OCI-LY7 (cell line): ENCODE measurements around the gene TMEM54. TPM values are rescaled to one million over a fixed set of nuclear protein-coding genes. Genes with fewer than 3 reads are reported as not detected.

Experiments used
- BruUV-seq: library from RNA; stranded (reverse); fragments of 400-500 nt; replicated peaks from 2 replicates; lab custom pipeline; 2021; lab: Mats Ljungman, UMichigan
- CTCF ChIA-PET: fragments of 300-600 bp; sonication (Branson Sonifier 250); formaldehyde crosslinking; loops from one replicate; lab custom pipeline; 2022; ENCODE audit warnings: antibody characterized with exemption; ENCODE audit not compliant: unreplicated experiment; lab: Charles Lee
- POLR2A ChIA-PET: fragments of 300-600 bp; sonication (Branson Sonifier 250); formaldehyde crosslinking; loops from one replicate; lab custom pipeline; 2022; ENCODE audit warnings: antibody characterized with exemption; lab: Charles Lee
- DNase-seq: peaks from one replicate; pipeline ENCODE4 v3.0.0-alpha.2; 2015; ENCODE audit warnings: low spot score
- H2AFZ ChIP-seq: fragments of 200-600 bp; sonication (generic), shearing (Covaris generic); 2 replicates; pipeline ENCODE4 v1.6.1; 2014; ENCODE audit warnings: mild to moderate bottlenecking, antibody characterized with exemption, low read length, moderate library complexity
- H3K27ac ChIP-seq: fragments of 200-600 bp; sonication (generic); 2 replicates; pipeline ENCODE4 v1.5.1; 2014; ENCODE audit warnings: mixed run types, low read depth, mild to moderate bottlenecking, moderate library complexity, low read length, inconsistent platforms; ENCODE audit not compliant: poor library complexity, severe bottlenecking
- H3K36me3 ChIP-seq: fragments of 200-600 bp; sonication (generic); 2 replicates; pipeline ENCODE4 v1.6.1; 2014; ENCODE audit warnings: mild to moderate bottlenecking, antibody characterized with exemption, low read length, moderate library complexity, mixed read lengths; ENCODE audit not compliant: insufficient read depth
- H3K4me1 ChIP-seq: fragments of 200-600 bp; sonication (generic); 2 replicates; pipeline ENCODE4 v1.5.1; 2014; ENCODE audit warnings: mild to moderate bottlenecking, low read length; ENCODE audit not compliant: insufficient read depth, poor library complexity, severe bottlenecking
- H3K4me2 ChIP-seq: fragments of 200-600 bp; sonication (generic); 2 replicates; pipeline ENCODE4 v1.6.1; 2014; ENCODE audit warnings: mild to moderate bottlenecking, low read length
- H3K4me3 ChIP-seq: fragments of 200-600 bp; sonication (generic); 2 replicates; pipeline ENCODE4 v1.5.1; 2014; ENCODE audit warnings: mild to moderate bottlenecking, low read depth, low read length; ENCODE audit not compliant: poor library complexity, severe bottlenecking
- H3K79me2 ChIP-seq: fragments of 200-600 bp; sonication (generic); 2 replicates; pipeline ENCODE4 v1.6.1; 2016; ENCODE audit warnings: low read depth, mild to moderate bottlenecking, low read length, moderate library complexity, mixed read lengths; ENCODE audit not compliant: insufficient read depth
- H3K9me2 ChIP-seq: fragments of 200-600 bp; sonication (generic); 2 replicates; pipeline ENCODE4 v1.6.1; 2016; ENCODE audit warnings: mild to moderate bottlenecking, low read length, mixed read lengths; ENCODE audit not compliant: insufficient read depth
- H3K9me3 ChIP-seq: fragments of 200-600 bp; sonication (generic); 2 replicates; pipeline ENCODE4 v1.6.1; 2014; ENCODE audit warnings: mild to moderate bottlenecking, mixed run types, low read length, mixed read lengths
- H4K20me1 ChIP-seq: fragments of 200-600 bp; sonication (generic); 2 replicates; pipeline ENCODE4 v1.6.1; 2014; ENCODE audit warnings: mild to moderate bottlenecking, antibody characterized with exemption, low read length, moderate library complexity, mixed read lengths; ENCODE audit not compliant: insufficient read depth
- CTCF ChIP-seq: fragments of 200-600 bp; sonication (generic); conservative IDR thresholded peaks from 2 replicates; pipeline ENCODE4 v1.5.1; 2014; ENCODE audit warnings: mild to moderate bottlenecking, antibody characterized with exemption, low read length, moderate library complexity, mixed read lengths
- EZH2phosphoT487 ChIP-seq: fragments of 200-600 bp; sonication (generic); IDR thresholded peaks from 2 replicates; pipeline ENCODE4 v1.6.1; 2018; ENCODE audit warnings: low read depth, borderline replicate concordance, mild to moderate bottlenecking, mixed run types, antibody characterized with exemption, low read length, moderate library complexity, mixed read lengths
- intact Hi-C: fragments of 100-400 bp; cut with micrococcal nuclease; formaldehyde crosslinking; loops from one replicate; pipeline ENCODE4 v1.10.0; 2022; ENCODE audit not compliant: unreplicated experiment
- total RNA-seq, 2 experiments: library from RNA; depleted of rRNA in 1 of 2; stranded (reverse); fragments of >200 nt in 1 of 2; shearing (Covaris generic) in 1 of 2; gene quantifications; 2 replicates each; pipeline ENCODE4 v1.2.3, GENCODE V29; 2014 to 2022

TMEM54 gene
- total RNA-seq, 2 experiments from 2014 or later: 0.93 to 3.1 TPM

GRCh38 chr1:32948905-32949304, 47.7 kb upstream of the TMEM54 start:
- intact Hi-C loops: loop anchor here (5.0 kb wide), 1 partner anchor 88 kb away; the partner anchor contains the start of gene AK2
- no TSS peak for BruUV-seq
- H3K27ac ChIP-seq: no peak overlapping the region
- H3K36me3 ChIP-seq: peaks cover 60% of the 10 kb centered on the region
- peaks cover 82% of the 10 kb centered on the region for H3K4me1 ChIP-seq
- peaks cover 59% of the 10 kb centered on the region for H3K79me2 ChIP-seq
- CTCF ChIA-PET: no interaction called here
- H3K4me3 ChIP-seq: no peak overlapping the region
- POLR2A ChIA-PET: interaction anchor here (1.0 to 4.3 kb wide), 3 partner anchors 12 to 129 kb away, joined by 5 to 26 read pairs (median 11); partner anchors contain the start of gene RNF19B
- no peaks in the 10 kb centered on the region for H3K9me3 ChIP-seq
- no peak overlapping the region for H3K4me2 ChIP-seq
- H2AFZ ChIP-seq: no peak overlapping the region
- no peak for DNase-seq
- H4K20me1 ChIP-seq: 0 out of 2 replicates have a peak, but pooled peaks cover 6% of the 10 kb centered on the region
- no peaks in the 10 kb centered on the region for H3K9me2 ChIP-seq
- TF ChIP-seq EZH2phosphoT487 (no peak), CTCF (no peak)

DNA sequence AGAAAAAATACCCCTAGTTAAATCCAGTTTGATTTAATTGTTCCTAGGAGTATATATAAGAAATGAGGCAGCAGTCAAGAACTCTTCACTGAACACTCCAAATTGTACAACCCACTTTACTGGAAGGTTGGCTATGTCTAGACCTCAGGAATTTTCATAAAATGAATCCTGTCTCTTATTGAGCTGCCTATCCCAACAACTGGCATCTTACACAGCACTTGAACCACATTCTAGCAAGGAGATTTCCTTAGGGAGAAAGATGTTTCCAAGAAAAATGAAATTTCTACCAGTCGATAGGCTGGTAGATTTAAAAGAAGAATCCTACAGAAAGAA, 47.2 kb upstream of the TMEM54 start:
- H3K4me2 ChIP-seq: no peak overlapping the region
- peaks cover 76% of the 10 kb centered on the region for H3K4me1 ChIP-seq
- no peak overlapping the region for H2AFZ ChIP-seq
- intact Hi-C loops: loop anchor here (5.0 kb wide), 1 partner anchor 89 kb away; the partner anchor contains the start of gene AK2
- H3K27ac ChIP-seq: no peak overlapping the region
- no TSS peak for BruUV-seq
- CTCF ChIA-PET: no interaction called here
- DNase-seq: no peak
- TF ChIP-seq EZH2phosphoT487: no peak
- no peak for TF ChIP-seq CTCF
- H3K9me3 ChIP-seq: no peaks in the 10 kb centered on the region
- 0 out of 2 replicates have a peak, but pooled peaks cover 6% of the 10 kb centered on the region for H4K20me1 ChIP-seq
- H3K9me2 ChIP-seq: no peaks in the 10 kb centered on the region
- H3K4me3 ChIP-seq: no peak overlapping the region
- peaks cover 65% of the 10 kb centered on the region for H3K36me3 ChIP-seq
- POLR2A ChIA-PET: interaction anchor here (0.6 to 4.3 kb wide), 3 partner anchors 13 to 44 kb away, joined by 3 to 26 read pairs (median 11); partner anchors contain the start of gene RNF19B
- peaks cover 54% of the 10 kb centered on the region for H3K79me2 ChIP-seq

- TF ChIP-seq EZH2phosphoT487: no peak
- no peak for TF ChIP-seq CTCF
- Histone ChIP-seq H3K27ac (no peak overlapping the region), H3K4me1 (peaks cover 71% of the 10 kb centered on the region), H3K4me3 (no peak overlapping the region), H3K36me3 (peaks cover 71% of the 10 kb centered on the region), H2AFZ (no peak overlapping the region), H3K79me2 (peaks cover 49% of the 10 kb centered on the region), H3K9me2 (no peaks in the 10 kb centered on the region), H3K4me2 (no peak overlapping the region), H4K20me1 (0 out of 2 replicates have a peak, but pooled peaks cover 6% of the 10 kb centered on the region), H3K9me3 (no peaks in the 10 kb centered on the region)
- DNase-seq: no peak
- ChIA-PET POLR2A (interaction anchor here (0.6 to 4.3 kb wide), 3 partner anchors 13 to 44 kb away, joined by 3 to 26 read pairs (median 11); partner anchors contain the start of gene RNF19B), CTCF (no interaction called here)
- intact Hi-C loops: loop anchor here (5.0 kb wide), 1 partner anchor 89 kb away; the partner anchor contains the start of gene AK2
- BruUV-seq: no TSS peak
Observed at GRCh38 chr1:32947669-32948389, 46.6 kb upstream of the TMEM54 start.
